ENCODE data around the gene ABCC11.

- no peak for TF ChIP-seq ZNF274 (IDR thresholded peaks at IDR 0.05; ENCODE audit: low read depth, low read length)
- no peak for TF ChIP-seq YY1 (IDR thresholded peaks at IDR 0.05; ENCODE audit: insufficient read depth, insufficient read length)
- no peak for TF ChIP-seq SUZ12 (IDR thresholded peaks at IDR 0.05; ENCODE audit: extremely low read depth, insufficient read depth, insufficient read length)
Observed at GRCh38 chr16:48160575-48160974, 86.8 kb downstream of the ABCC11 start.

Data from NT2/D1 (cell line).